Type B pancreatic cell (in vitro differentiated cells): ENCODE data around the gene MGAT5. TPM values are rescaled to one million over a fixed set of nuclear protein-coding genes. Genes with fewer than 3 reads are reported as not detected.
"Not testable (repeated sequence)": the region's sequence is repeated elsewhere in the genome, so short reads cannot be mapped to it uniquely, and the experiment has no call there.

Experiments used
- DNase-seq: peaks from one replicate; pipeline ENCODE4 v3.0.0; 2021; ENCODE audit warnings: mixed read lengths; ENCODE audit not compliant: unreplicated experiment; ENCODE audit errors: extremely low spot score
- H3K27ac Mint-ChIP-seq: 2 replicates; pipeline ENCODE4 v1.8.0; 2021; ENCODE audit warnings: mild to moderate bottlenecking, mixed read lengths
- H3K27me3 Mint-ChIP-seq: 2 replicates; pipeline ENCODE4 v1.8.0; 2021; ENCODE audit warnings: mixed read lengths
- H3K36me3 Mint-ChIP-seq: 2 replicates; pipeline ENCODE4 v1.8.0; 2021; ENCODE audit warnings: mixed read lengths
- H3K4me1 Mint-ChIP-seq: one replicate; pipeline ENCODE4 v1.8.0; 2021; ENCODE audit warnings: mixed read lengths; ENCODE audit not compliant: unreplicated experiment
- H3K4me3 Mint-ChIP-seq: 2 replicates; pipeline ENCODE4 v1.8.0; 2021; ENCODE audit warnings: mild to moderate bottlenecking, mixed read lengths
- H3K9me3 Mint-ChIP-seq: 2 replicates; pipeline ENCODE4 v1.8.0; 2021; ENCODE audit warnings: mixed read lengths
- CTCF ChIP-seq: fragments of 200-600 bp; sonication (generic); conservative IDR thresholded peaks from 2 replicates; pipeline ENCODE4 v1.5.0; 2021; ENCODE audit warnings: antibody characterized with exemption, mild to moderate bottlenecking
- total RNA-seq: library from RNA; stranded (reverse); gene quantifications from 2 replicates; pipeline ENCODE4 v1.2.1, GENCODE V29; 2021; ENCODE audit warnings: low replicate concordance

The MGAT5 gene
- total RNA-seq, 1 donor from 2014 or later = 37.2 TPM

GRCh38 chr2:134466141-134466540 is 212.3 kb downstream of the MGAT5 start:
- no peak overlapping the region for H3K4me3 Mint-ChIP-seq
- H3K27ac Mint-ChIP-seq = no peak overlapping the region
- peak; percentile 58 for TF ChIP-seq CTCF
- peak; percentile 32 for DNase-seq
- H3K4me1 Mint-ChIP-seq = peaks cover 14% of the 10 kb centered on the region
- H3K36me3 Mint-ChIP-seq = no peaks in the 10 kb centered on the region
- H3K27me3 Mint-ChIP-seq = no peaks in the 10 kb centered on the region
- no peaks in the 10 kb centered on the region for H3K9me3 Mint-ChIP-seq

GRCh38 chr2:134468164-134468563 is 214.3 kb downstream of the MGAT5 start:
- TF ChIP-seq CTCF = no peak
- Mint-ChIP-seq H3K4me3 (no peak overlapping the region), H3K9me3 (no peaks in the 10 kb centered on the region), H3K4me1 (peaks cover 14% of the 10 kb centered on the region), H3K27me3 (no peaks in the 10 kb centered on the region), H3K36me3 (no peaks in the 10 kb centered on the region), H3K27ac (no peak overlapping the region)
- no peak for DNase-seq

GRCh38 chr2:134468776-134469175 is 214.9 kb downstream of the MGAT5 start:
- H3K9me3 Mint-ChIP-seq = peaks cover 3% of the 10 kb centered on the region
- no peak overlapping the region for H3K4me3 Mint-ChIP-seq
- H3K27me3 Mint-ChIP-seq = no peaks in the 10 kb centered on the region
- no peak overlapping the region for H3K27ac Mint-ChIP-seq
- TF ChIP-seq CTCF = no peak
- no peaks in the 10 kb centered on the region for H3K36me3 Mint-ChIP-seq
- DNase-seq = no peak
- H3K4me1 Mint-ChIP-seq = peaks cover 14% of the 10 kb centered on the region

- peaks cover 7% of the 10 kb centered on the region for H3K9me3 Mint-ChIP-seq
- no peak overlapping the region for H3K4me3 Mint-ChIP-seq
- no peaks in the 10 kb centered on the region for H3K27me3 Mint-ChIP-seq
- DNase-seq = no peak
- H3K36me3 Mint-ChIP-seq = no peaks in the 10 kb centered on the region
- no peak overlapping the region for H3K27ac Mint-ChIP-seq
- H3K4me1 Mint-ChIP-seq = peaks cover 14% of the 10 kb centered on the region
- no peak for TF ChIP-seq CTCF
These were observed 215.7 kb downstream of the MGAT5 start for GRCh38 chr2:134469516-134470115.

- Mint-ChIP-seq H3K9me3 (peaks cover 7% of the 10 kb centered on the region), H3K27me3 (no peaks in the 10 kb centered on the region), H3K4me3 (no peak overlapping the region), H3K4me1 (peaks cover 9% of the 10 kb centered on the region), H3K27ac (no peak overlapping the region), H3K36me3 (no peaks in the 10 kb centered on the region)
- DNase-seq = no peak
- no peak for TF ChIP-seq CTCF
These were observed 216.8 kb downstream of the MGAT5 start for GRCh38 chr2:134470561-134471168.

- H3K27ac Mint-ChIP-seq, H3K36me3 Mint-ChIP-seq, H3K4me1 Mint-ChIP-seq, H3K4me3 Mint-ChIP-seq, H3K27me3 Mint-ChIP-seq, H3K9me3 Mint-ChIP-seq: not testable (repeated sequence)
- peak; percentile 8 for DNase-seq
These were observed 223.1 kb downstream of the MGAT5 start for GRCh38 chr2:134476982-134477381.
